Lung (tissue), 12 donors: ENCODE measurements around the gene PIH1D1. TPM values are rescaled to one million over a fixed set of nuclear protein-coding genes. Genes with fewer than 3 reads are reported as not detected.

Source experiments
- ATAC-seq: fragments of 200-7000 bp; cut with Tn5 transposase; one replicate; pipeline ENCODE4 v1.9.1; 2020; ENCODE audit warnings: moderate number of reproducible peaks; ENCODE audit not compliant: insufficient read depth, low FRiP score
- DNase-seq, 3 donors: peaks; one replicate each; pipeline ENCODE4 v3.0.0-alpha.2; 2013 to 2017
- H3K27ac ChIP-seq, 2 donors: one replicate each; pipeline ENCODE4 v1.5.1; 2013; ENCODE audit warnings: mild to moderate bottlenecking in 2 of 2, moderate library complexity in 2 of 2, control low read depth in 1 of 2, inconsistent platforms in 1 of 2, low read depth in 1 of 2, low read length in 1 of 2
- H3K27me3 ChIP-seq, 3 donors: one replicate each; pipeline ENCODE4 v1.5.1; 2013; ENCODE audit warnings: low read length in 2 of 3; ENCODE audit not compliant: control insufficient read depth in 3 of 3, insufficient read depth in 3 of 3
- H3K36me3 ChIP-seq, 4 donors: one replicate each; pipeline ENCODE4 v1.5.1; 2013; ENCODE audit warnings: low read length in 4 of 4, mild to moderate bottlenecking in 1 of 4, moderate library complexity in 1 of 4; ENCODE audit not compliant: control insufficient read depth in 4 of 4, insufficient read depth in 4 of 4
- H3K4me1 ChIP-seq, 5 donors: one replicate each; pipeline ENCODE4 v1.5.1; 2013; ENCODE audit warnings: low read length in 5 of 5, mild to moderate bottlenecking in 2 of 5, moderate library complexity in 1 of 5; ENCODE audit not compliant: control insufficient read depth in 5 of 5, insufficient read depth in 5 of 5
- H3K4me3 ChIP-seq: one replicate; pipeline ENCODE4 v1.5.1; 2013; ENCODE audit warnings: mild to moderate bottlenecking, control low read depth, moderate library complexity
- H3K9ac ChIP-seq, 2 donors: one replicate each; pipeline ENCODE4 v1.5.1; 2013; ENCODE audit warnings: low read length in 2 of 2, control low read depth in 1 of 2; ENCODE audit not compliant: insufficient read depth in 1 of 2
- H3K9me3 ChIP-seq, 4 donors: one replicate each; pipeline ENCODE4 v1.5.1; 2013; ENCODE audit warnings: low read length in 3 of 4, mild to moderate bottlenecking in 1 of 4, moderate library complexity in 1 of 4; ENCODE audit not compliant: control insufficient read depth in 4 of 4, insufficient read depth in 3 of 4
- CTCF ChIP-seq: IDR thresholded peaks from 2 replicates; pipeline ENCODE4 v1.5.1; 2012; ENCODE audit warnings: mild to moderate bottlenecking; ENCODE audit errors: control extremely low read depth, extremely low read depth
- WGBS, 2 donors: extraction: QIAGEN DNeasy Blood & Tissue Kit; methylation state at CpG; one replicate each; pipeline ENCODE4 v1.1.7; 2013; 5-methylcytosine and 5-hydroxymethylcytosine counted together
- polyA plus RNA-seq, 2 donors: library from polyadenylated mRNA; stranded (reverse); fragments of 200-250 nt; gene quantifications; one replicate each; pipeline ENCODE4 v1.2.1, GENCODE V29; 2013
- total RNA-seq, 2 donors: library from RNA; depleted of rRNA in 1 of 2; stranded (reverse); fragments of >200 nt in 1 of 2; gene quantifications; one replicate each; pipeline ENCODE4 v1.2.1, GENCODE V29; 2014 to 2021
- donor health status: control.
- donor health status: control.
- donor health status: Bipolar disorder and iron deficiency.
- donor health status: healthy.
- donor health status: DM: yes; HTN: yes; CAD: no.

The PIH1D1 gene
- total and polyA plus RNA-seq, 4 donors = 63.7 to 66.6 (median 65.8) TPM

GRCh38 chr19:49453757-49454240 is 2.2 kb upstream of the PIH1D1 start:
- WGBS, 2 donors = 34 to 35% methylated on average over 10 of the region's 10 CpGs
- no peak for TF ChIP-seq CTCF
- no peak for ATAC-seq
- peaks cover 0 to 37% (median 8%) of the 10 kb centered on the region in 5 donors for H3K4me1 ChIP-seq
- no peaks in the 10 kb centered on the region for H3K27me3 ChIP-seq
- peak overlapping the region; percentile 48 for H3K4me3 ChIP-seq
- peak overlapping the region; percentile 96 for H3K27ac ChIP-seq
- peaks cover 0 to 9% (median 4%) of the 10 kb centered on the region in 4 donors for H3K36me3 ChIP-seq
- peak overlapping the region; percentile 68 to 81 for H3K9ac ChIP-seq
- H3K9me3 ChIP-seq = no peaks in the 10 kb centered on the region
- DNase-seq = no peak

GRCh38 chr19:49453013-49453756 is 1.6 kb upstream of the PIH1D1 start, which contains the start of gene ALDH16A1:
ALDH16A1 (plus strand) TSS chr19:49453225; CDS start chr19:49453332, 107 bp downstream.
- no peaks in the 10 kb centered on the region for H3K9me3 ChIP-seq
- H3K9ac ChIP-seq = peak within 1 kb of the TSS; percentile 74 to 81
- no peaks in the 10 kb centered on the region for H3K27me3 ChIP-seq
- DNase-seq (peak; percentile 99), ATAC-seq (peak; percentile 91)
- H3K27ac ChIP-seq = peak within 1 kb of the TSS; percentile 96
- TF ChIP-seq CTCF = no peak
- peaks cover 0 to 13% (median 4%) of the 10 kb centered on the region in 4 donors for H3K36me3 ChIP-seq
- H3K4me1 ChIP-seq = peaks cover 0 to 31% (median 5%) of the 10 kb centered on the region in 5 donors
- 0% methylated on average over 60 to 66 of the region's 66 CpGs for WGBS, 2 donors
- H3K4me3 ChIP-seq = peak within 1 kb of the TSS; percentile 64

- H3K4me1 ChIP-seq = peaks cover 0 to 16% (median 3%) of the 10 kb centered on the region in 5 donors
- DNase-seq (no peak), ATAC-seq (no peak)
- H3K9ac ChIP-seq = peak overlapping the region in 1 of 2 donors; percentile 49
- no peak overlapping the region for H3K27ac ChIP-seq
- no peak for TF ChIP-seq CTCF
- no peak overlapping the region for H3K4me3 ChIP-seq
- 84 to 86% methylated on average over 7 of the region's 7 CpGs for WGBS, 2 donors
- no peaks in the 10 kb centered on the region for H3K27me3 ChIP-seq
- no peaks in the 10 kb centered on the region for H3K9me3 ChIP-seq
- H3K36me3 ChIP-seq = peaks cover 0 to 21% (median 9%) of the 10 kb centered on the region in 4 donors
These were observed 1.2 kb downstream of the PIH1D1 start for GRCh38 chr19:49450405-49450804.
